Prostate gland (tissue), 2 donors: ENCODE measurements around the gene FIBIN. TPM values are rescaled to one million over a fixed set of nuclear protein-coding genes. Genes with fewer than 3 reads are reported as not detected.

Experiments used
- DNase-seq: peaks from one replicate; pipeline ENCODE4 v3.0.0-alpha.2; 2019; ENCODE audit warnings: low spot score
- H3K27ac ChIP-seq, 2 donors: fragments of 200-600 bp; sonication (generic); 2 replicates each; pipeline ENCODE4 v1.5.1; 2017 to 2019
- H3K27me3 ChIP-seq: fragments of 200-600 bp; sonication (generic); replicated peaks from 2 replicates; pipeline ENCODE4 v1.5.1; 2019; ENCODE audit not compliant: insufficient read depth
- H3K36me3 ChIP-seq, 2 donors: fragments of 200-600 bp; sonication (generic); 1 replicate in 1 of 2; 2 replicates in 1 of 2; pipeline versions ENCODE4 v1.5.1 to v1.8.1; 2017 to 2019
- H3K4me1 ChIP-seq: fragments of 200-600 bp; sonication (generic); replicated peaks from 2 replicates; pipeline ENCODE4 v1.5.1; 2019
- H3K4me3 ChIP-seq, 2 donors: fragments of 200-600 bp; sonication (generic); 2 replicates each; pipeline ENCODE4 v1.5.1; 2017 to 2019
- H3K9me3 ChIP-seq: fragments of 200-600 bp; sonication (generic); 2 replicates; pipeline ENCODE4 v1.5.1; 2017
- CTCF ChIP-seq, 4 experiments: fragments of 200-600 bp in 2 of 4; fragments of 450-650 bp in 2 of 4; sonication (generic) in 2 of 4; IDR thresholded peaks; 1 replicate in 3 of 4; 2 replicates in 1 of 4; pipeline ENCODE4 v1.5.1; 2016 to 2019; ENCODE audit warnings: antibody characterized with exemption in 4 of 4, mild to moderate bottlenecking in 2 of 4, moderate library complexity in 2 of 4
- POLR2A ChIP-seq: fragments of 450-650 bp; IDR thresholded peaks from one replicate; pipeline ENCODE4 v1.6.1; 2016; ENCODE audit warnings: antibody characterized with exemption, mild to moderate bottlenecking
- POLR2AphosphoS5 ChIP-seq: sonication (generic); formaldehyde crosslinking; IDR thresholded peaks from one replicate; pipeline ENCODE4 v1.6.1; 2017; ENCODE audit warnings: antibody characterized with exemption
- WGBS: methylation state at CpG from one replicate; pipeline ENCODE4 v1.1.5; 2018; 5-methylcytosine and 5-hydroxymethylcytosine counted together
- intact Hi-C: fragments of 100-400 bp; cut with DNase I; formaldehyde crosslinking; loops from one replicate; pipeline ENCODE4 v1.14.2; 2022
- total RNA-seq, 2 donors: library from RNA; depleted of rRNA; stranded (reverse); fragments of >200 nt; gene quantifications; one replicate each; pipeline ENCODE4 v1.1.0, GENCODE V29; 2016

FIBIN gene
- total RNA-seq, 2 donors from 2014 or later: 5.7 to 13.4 TPM

GRCh38 chr11:26951809-26952515 is 42.0 kb upstream of the FIBIN start:
- WGBS: 76% methylated on average over 6 of the region's 6 CpGs

GRCh38 chr11:26953770-26954392 is 40.0 kb upstream of the FIBIN start:
- Histone ChIP-seq H3K36me3 (no peaks in the 10 kb centered on the region), H3K9me3 (no peaks in the 10 kb centered on the region), H3K27me3 (no peaks in the 10 kb centered on the region), H3K27ac (no peak overlapping the region), H3K4me3 (no peak overlapping the region), H3K4me1 (no peaks in the 10 kb centered on the region)
- intact Hi-C loops: no loop called here
- no peak for DNase-seq
- TF ChIP-seq CTCF (IDR thresholded peaks at IDR 0.05) (no peak), POLR2AphosphoS5 (no peak)
- 89% methylated on average over 7 of the region's 7 CpGs for WGBS

More at GRCh38 chr11:26951809-26952515, 42.0 kb upstream of the FIBIN start:
- no peak for DNase-seq
- Histone ChIP-seq H3K4me3 (no peak overlapping the region), H3K27ac (no peak overlapping the region), H3K4me1 (no peaks in the 10 kb centered on the region), H3K9me3 (no peaks in the 10 kb centered on the region), H3K27me3 (no peaks in the 10 kb centered on the region), H3K36me3 (no peaks in the 10 kb centered on the region)
- no peak for TF ChIP-seq CTCF (IDR thresholded peaks at IDR 0.05)
- TF ChIP-seq POLR2AphosphoS5: no peak
- TF ChIP-seq POLR2A: no peak
- intact Hi-C loops: no loop called here

- intact Hi-C loops: no loop called here
- Histone ChIP-seq H3K36me3 (no peaks in the 10 kb centered on the region), H3K27me3 (no peaks in the 10 kb centered on the region), H3K9me3 (no peaks in the 10 kb centered on the region), H3K4me3 (no peak overlapping the region), H3K4me1 (no peaks in the 10 kb centered on the region), H3K27ac (no peak overlapping the region)
- TF ChIP-seq POLR2A (no peak), POLR2AphosphoS5 (no peak), CTCF (IDR thresholded peaks at IDR 0.05) (no peak)
- DNase-seq: no peak
- 63% methylated on average over 2 of the region's 2 CpGs for WGBS
Observed at GRCh38 chr11:26958005-26958701, 35.8 kb upstream of the FIBIN start.

- 57% methylated on average over 1 of the region's 1 CpG for WGBS
- Histone ChIP-seq H3K27ac (no peak overlapping the region), H3K9me3 (no peaks in the 10 kb centered on the region), H3K36me3 (no peaks in the 10 kb centered on the region), H3K4me1 (no peaks in the 10 kb centered on the region), H3K4me3 (no peak overlapping the region), H3K27me3 (no peaks in the 10 kb centered on the region)
- no peak for DNase-seq
- TF ChIP-seq POLR2A (no peak), POLR2AphosphoS5 (no peak), CTCF (IDR thresholded peaks at IDR 0.05) (no peak)
- intact Hi-C loops: no loop called here
Observed at GRCh38 chr11:26958702-26959049, 35.2 kb upstream of the FIBIN start.
